Measurements from ENCODE around the gene CDPF1.

- TF ChIP-seq EZH2phosphoT487 (IDR thresholded peaks at IDR 0.05; ENCODE audit: insufficient read depth, low read depth) (no peak), EZH2 (IDR thresholded peaks at IDR 0.05; ENCODE audit: insufficient read depth, poor library complexity, severe bottlenecking) (no peak)
These were observed 29.2 kb downstream of the CDPF1 start for GRCh38 chr22:46220921-46221320.

Measured in GM23248 (cell line).